Endodermal cell (in vitro differentiated cells): ENCODE data around the gene OR1D2. TPM values are rescaled to one million over a fixed set of nuclear protein-coding genes. Genes with fewer than 3 reads are reported as not detected.

ENCODE experiments used
- DNase-seq: peaks from one replicate; pipeline ENCODE4 v3.0.0-alpha.2; 2017
- H3K27ac ChIP-seq: 2 replicates; pipeline ENCODE4 v1.5.1; 2013; ENCODE audit warnings: mild to moderate bottlenecking, low read depth, low read length, moderate library complexity
- H3K27me3 ChIP-seq: 2 replicates; pipeline ENCODE4 v1.6.1; 2013; ENCODE audit warnings: mild to moderate bottlenecking, low read length, moderate library complexity; ENCODE audit not compliant: insufficient read depth, control insufficient read depth, poor library complexity, severe bottlenecking
- H3K36me3 ChIP-seq: 2 replicates; pipeline ENCODE4 v1.7.0; 2013; ENCODE audit warnings: mild to moderate bottlenecking, low read length, moderate library complexity; ENCODE audit not compliant: control insufficient read depth, insufficient read depth
- H3K4me1 ChIP-seq: one replicate; pipeline ENCODE4 v1.7.0; 2013; ENCODE audit warnings: low read length; ENCODE audit not compliant: control insufficient read depth, insufficient read depth
- H3K4me3 ChIP-seq: 2 replicates; pipeline ENCODE4 v1.5.1; 2013; ENCODE audit warnings: mild to moderate bottlenecking, low read length, moderate library complexity
- H3K9ac ChIP-seq: 2 replicates; pipeline ENCODE4 v1.6.1; 2013; ENCODE audit warnings: mild to moderate bottlenecking, low read length, moderate library complexity; ENCODE audit not compliant: poor library complexity, severe bottlenecking; ENCODE audit errors: extremely low read depth
- H3K9me3 ChIP-seq: 2 replicates; pipeline ENCODE4 v1.6.1; 2013; ENCODE audit warnings: mild to moderate bottlenecking, low read length, moderate library complexity; ENCODE audit not compliant: control insufficient read depth
- H3K27ac Mint-ChIP-seq: 2 replicates; pipeline ENCODE4 v1.8.0; 2020; ENCODE audit warnings: mixed read lengths
- H3K27me3 Mint-ChIP-seq: 2 replicates; pipeline ENCODE4 v1.8.0; 2021; ENCODE audit warnings: mild to moderate bottlenecking, mixed read lengths; ENCODE audit not compliant: insufficient read depth
- H3K36me3 Mint-ChIP-seq: 2 replicates; pipeline ENCODE4 v1.8.0; 2020; ENCODE audit warnings: low read depth, mixed read lengths
- H3K4me1 Mint-ChIP-seq: 2 replicates; pipeline ENCODE4 v1.8.0; 2020; ENCODE audit warnings: mixed read lengths
- H3K4me3 Mint-ChIP-seq: 2 replicates; pipeline ENCODE4 v1.8.0; 2020; ENCODE audit warnings: mild to moderate bottlenecking, moderate library complexity, mixed read lengths
- H3K9me3 Mint-ChIP-seq: 2 replicates; pipeline ENCODE4 v1.8.0; 2020; ENCODE audit warnings: mild to moderate bottlenecking, mixed read lengths
- CTCF ChIP-seq: fragments of 200-600 bp; sonication (generic); conservative IDR thresholded peaks from 2 replicates; pipeline ENCODE4 v1.5.0; 2021; ENCODE audit warnings: antibody characterized with exemption, mild to moderate bottlenecking
- WGBS, 2 experiments: methylation state at CpG; one replicate each; pipeline versions ENCODE4 v1.1.5 to v1.1.7; 2013; ENCODE audit warnings: missing lambda C conversion rate in 2 of 2, mixed read lengths in 1 of 2; ENCODE audit not compliant: insufficient coverage in 1 of 2, insufficient read length in 1 of 2; 5-methylcytosine and 5-hydroxymethylcytosine counted together
- total RNA-seq, 2 donors: library from RNA; stranded (reverse); fragmentation: NEBNext Ultra II Directional in 1 of 2; extraction: Animal tissue kit (Norgen Biotek cat#: 25700) in 1 of 2; gene quantifications; 2 replicates in 1 of 2; 3 replicates in 1 of 2; pipeline ENCODE4 v1.2.1, GENCODE V29; 2021

Gene OR1D2
- total RNA-seq, 2 donors from 2014 or later = not detected

GRCh38 chr17:3040882-3041281, 63.3 kb downstream of the OR1D2 start:
- peaks cover 4% of the 10 kb centered on the region for H3K27me3 ChIP-seq
- H3K4me3 ChIP-seq = no peak overlapping the region
- peaks cover 17% of the 10 kb centered on the region for H3K9me3 ChIP-seq
- no peak for TF ChIP-seq CTCF
- Mint-ChIP-seq H3K27me3 (peaks cover 20% of the 10 kb centered on the region), H3K4me1 (no peaks in the 10 kb centered on the region), H3K4me3 (no peak overlapping the region), H3K9me3 (peaks cover 26% of the 10 kb centered on the region), H3K27ac (no peak overlapping the region), H3K36me3 (peaks cover 2% of the 10 kb centered on the region)
- H3K9ac ChIP-seq = no peak overlapping the region
- H3K27ac ChIP-seq = no peak overlapping the region
- H3K36me3 ChIP-seq = no peaks in the 10 kb centered on the region
- no peaks in the 10 kb centered on the region for H3K4me1 ChIP-seq
- DNase-seq = no peak
- WGBS, 2 experiments = 87 to 91% methylated on average over 3 to 5 of the region's 5 CpGs

GRCh38 chr17:3039736-3040135, 64.5 kb downstream of the OR1D2 start:
- H3K27ac Mint-ChIP-seq = no peak overlapping the region
- Histone ChIP-seq H3K27ac (no peak overlapping the region), H3K9me3 (peaks cover 16% of the 10 kb centered on the region), H3K36me3 (no peaks in the 10 kb centered on the region), H3K4me3 (no peak overlapping the region), H3K4me1 (no peaks in the 10 kb centered on the region), H3K9ac (no peak overlapping the region), H3K27me3 (peaks cover 4% of the 10 kb centered on the region)
- H3K4me3 Mint-ChIP-seq = no peak overlapping the region
- H3K4me1 Mint-ChIP-seq = no peaks in the 10 kb centered on the region
- H3K36me3 Mint-ChIP-seq = peaks cover 2% of the 10 kb centered on the region
- WGBS, 2 experiments = 87 to 89% methylated on average over 6 of the region's 6 CpGs
- H3K9me3 Mint-ChIP-seq = peaks cover 26% of the 10 kb centered on the region
- DNase-seq = no peak
- peaks cover 19% of the 10 kb centered on the region for H3K27me3 Mint-ChIP-seq
- TF ChIP-seq CTCF = no peak

GRCh38 chr17:3038941-3039340, 65.3 kb downstream of the OR1D2 start:
- no peak overlapping the region for H3K4me3 Mint-ChIP-seq
- no peak overlapping the region for H3K4me3 ChIP-seq
- DNase-seq = peak; percentile 44
- peaks cover 18% of the 10 kb centered on the region for H3K9me3 Mint-ChIP-seq
- no peaks in the 10 kb centered on the region for H3K4me1 Mint-ChIP-seq
- no peaks in the 10 kb centered on the region for H3K4me1 ChIP-seq
- H3K27ac Mint-ChIP-seq = no peak overlapping the region
- H3K27me3 ChIP-seq = peaks cover 4% of the 10 kb centered on the region
- no peak overlapping the region for H3K27ac ChIP-seq
- TF ChIP-seq CTCF = no peak
- 69 to 71% methylated on average over 4 to 5 of the region's 5 CpGs for WGBS, 2 experiments
- no peaks in the 10 kb centered on the region for H3K36me3 ChIP-seq
- H3K9me3 ChIP-seq = peaks cover 8% of the 10 kb centered on the region
- H3K27me3 Mint-ChIP-seq = peaks cover 15% of the 10 kb centered on the region
- no peak overlapping the region for H3K9ac ChIP-seq
- H3K36me3 Mint-ChIP-seq = peaks cover 2% of the 10 kb centered on the region

Other genes with a start within 250 kb of the OR1D2 start
- gene OR1D5, start 40.8 kb downstream of the OR1D2 start, total RNA-seq = not detected
- gene OR1G1, start 23.1 kb upstream of the OR1D2 start, total RNA-seq = not detected
- gene OR1A2, start 93.1 kb upstream of the OR1D2 start, total RNA-seq = not detected
- not detected for gene OR1A1, start 103.2 kb upstream of the OR1D2 start, total RNA-seq
- gene OR3A1, start 193.9 kb upstream of the OR1D2 start, total RNA-seq = not detected